IMR-90 (cell line): Measurements from ENCODE around the gene TRIM46. TPM values are rescaled to one million over a fixed set of nuclear protein-coding genes. Genes with fewer than 3 reads are reported as not detected.

Experiments used
- ATAC-seq: fragments of 200-7000 bp; cut with Tn5 transposase; 2 replicates; pipeline ENCODE4 v1.9.1; 2020; ENCODE audit warnings: low read depth, mild to moderate bottlenecking, moderate library complexity
- BruUV-seq: library from RNA; stranded (reverse); fragments of 400-500 nt; replicated peaks from 2 replicates; lab custom pipeline; 2021; lab: Mats Ljungman, UMichigan
- CTCF ChIA-PET: fragments of 300-600 bp; formaldehyde crosslinking; extraction: SDS; loops from one replicate; lab custom pipeline; 2021; ENCODE audit warnings: antibody characterized with exemption; lab: Yijun Ruan, JAX
- POLR2A ChIA-PET: fragments of 300-600 bp; sonication (Branson Sonifier 250); formaldehyde crosslinking; loops from one replicate; lab custom pipeline; 2022; ENCODE audit warnings: antibody characterized with exemption; ENCODE audit not compliant: unreplicated experiment; lab: Charles Lee
- DNase-seq: peaks from one replicate; pipeline ENCODE4 v3.0.0; 2013
- H2AFZ ChIP-seq: replicated peaks from 2 replicates; pipeline ENCODE3; 2013; ENCODE audit warnings: low read length, mild to moderate bottlenecking; ENCODE audit not compliant: poor library complexity
- H2AK5ac ChIP-seq: 2 replicates; pipeline ENCODE4 v1.6.1; 2013; ENCODE audit warnings: low read depth, low read length, inconsistent platforms
- H2AK9ac ChIP-seq: replicated peaks from 2 replicates; pipeline ENCODE3; 2013; ENCODE audit warnings: mild to moderate bottlenecking, low read depth, low read length, moderate library complexity; ENCODE audit not compliant: poor library complexity
- H2BK120ac ChIP-seq: 2 replicates; pipeline ENCODE4 v1.6.1; 2013; ENCODE audit warnings: low read depth, low read length, inconsistent platforms
- H2BK15ac ChIP-seq: 3 replicates; pipeline ENCODE4 v1.6.1; 2013; ENCODE audit warnings: low read depth, low read length, inconsistent platforms
- H2BK20ac ChIP-seq: 2 replicates; pipeline ENCODE4 v1.6.1; 2013; ENCODE audit warnings: low read depth, mild to moderate bottlenecking, inconsistent platforms, low read length, moderate library complexity
- H2BK5ac ChIP-seq: 2 replicates; pipeline ENCODE4 v1.6.1; 2013; ENCODE audit warnings: mild to moderate bottlenecking, low read depth, low read length, inconsistent platforms; ENCODE audit not compliant: poor library complexity, severe bottlenecking
- H3K14ac ChIP-seq: replicated peaks from 2 replicates; pipeline ENCODE4 v1.6.1; 2013; ENCODE audit warnings: low read depth, low read length, inconsistent platforms
- H3K18ac ChIP-seq: 2 replicates; pipeline ENCODE4 v1.6.1; 2013; ENCODE audit warnings: low read depth, low read length, control low read depth
- H3K23ac ChIP-seq: 2 replicates; pipeline ENCODE4 v1.6.1; 2013; ENCODE audit warnings: low read depth, low read length, inconsistent platforms
- H3K27ac ChIP-seq: 2 replicates; pipeline ENCODE4 v1.5.1; 2013; ENCODE audit warnings: mild to moderate bottlenecking, control low read depth, low read length; ENCODE audit not compliant: insufficient read depth
- H3K27me3 ChIP-seq: 2 replicates; pipeline ENCODE4 v1.6.1; 2013; ENCODE audit warnings: low read length; ENCODE audit not compliant: control insufficient read depth, insufficient read depth
- H3K36me3 ChIP-seq: 2 replicates; pipeline ENCODE4 v1.6.1; 2013; ENCODE audit warnings: low read length, mixed read lengths; ENCODE audit not compliant: control insufficient read depth, insufficient read depth
- H3K4ac ChIP-seq: 2 replicates; pipeline ENCODE4 v1.6.1; 2013; ENCODE audit warnings: low read depth, low read length, inconsistent platforms
- H3K4me1 ChIP-seq: 2 replicates; pipeline ENCODE4 v1.6.1; 2013; ENCODE audit warnings: low read length, mixed read lengths; ENCODE audit not compliant: control insufficient read depth, insufficient read depth
- H3K4me2 ChIP-seq: 2 replicates; pipeline ENCODE4 v1.6.1; 2013; ENCODE audit warnings: low read depth, mild to moderate bottlenecking, control low read depth, low read length, moderate library complexity
- H3K4me3 ChIP-seq: 2 replicates; pipeline ENCODE4 v1.5.1; 2013; ENCODE audit warnings: low read depth, mild to moderate bottlenecking, control low read depth, low read length, moderate library complexity; ENCODE audit not compliant: insufficient read depth
- H3K56ac ChIP-seq: 2 replicates; pipeline ENCODE4 v1.6.1; 2013; ENCODE audit warnings: low read length, inconsistent platforms; ENCODE audit not compliant: insufficient read depth; ENCODE audit errors: extremely low read depth
- H3K79me1 ChIP-seq, 2 experiments: 2 replicates each; pipeline ENCODE4 v1.6.1; 2013; ENCODE audit warnings: low read length in 2 of 2, inconsistent platforms in 1 of 2, low read depth in 1 of 2
- H3K9ac ChIP-seq: 2 replicates; pipeline ENCODE4 v1.6.1; 2013; ENCODE audit warnings: low read depth, low read length, control low read depth
- H3K9me1 ChIP-seq: 2 replicates; pipeline ENCODE4 v1.6.1; 2013; ENCODE audit warnings: low read length, inconsistent platforms; ENCODE audit not compliant: insufficient read depth
- H3K9me3 ChIP-seq: 2 replicates; pipeline ENCODE4 v1.6.1; 2013; ENCODE audit warnings: low read length; ENCODE audit not compliant: control insufficient read depth, insufficient read depth
- H4K20me1 ChIP-seq: 2 replicates; pipeline ENCODE4 v1.6.1; 2013; ENCODE audit warnings: low read length, inconsistent platforms; ENCODE audit not compliant: insufficient read depth
- H4K5ac ChIP-seq: 2 replicates; pipeline ENCODE4 v1.6.1; 2013; ENCODE audit warnings: mild to moderate bottlenecking, low read depth, low read length, control low read depth
- H4K8ac ChIP-seq, 2 experiments: 2 replicates each; pipeline ENCODE4 v1.6.1; 2013; ENCODE audit warnings: low read depth in 2 of 2, low read length in 2 of 2, control low read depth in 1 of 2, inconsistent platforms in 1 of 2
- H4K91ac ChIP-seq: 2 replicates; pipeline ENCODE4 v1.6.1; 2013; ENCODE audit warnings: low read depth, low read length, inconsistent platforms; ENCODE audit not compliant: insufficient read depth
- CEBPB ChIP-seq: IDR thresholded peaks from 2 replicates; pipeline ENCODE4 v1.6.1; 2012; ENCODE audit warnings: low read depth, low read length, improper control_type of control experiment
- CTCF ChIP-seq: conservative IDR thresholded peaks from 2 replicates; pipeline ENCODE4 v1.5.1; 2012; ENCODE audit warnings: mild to moderate bottlenecking, low read depth, low read length, improper control_type of control experiment
- ELK1 ChIP-seq: fragments of 150-350 bp; IDR thresholded peaks from 2 replicates; pipeline ENCODE4 v1.6.1; 2016; ENCODE audit warnings: low read depth, mild to moderate bottlenecking, low read length, moderate library complexity, borderline replicate concordance
- FOS ChIP-seq: fragments of 150-350 bp; IDR thresholded peaks from 2 replicates; pipeline ENCODE4 v1.6.1; 2016; ENCODE audit warnings: low read depth, low read length
- MAFK ChIP-seq: IDR thresholded peaks from 2 replicates; pipeline ENCODE4 v1.6.1; 2012; ENCODE audit warnings: low read depth, low read length, improper control_type of control experiment
- MXI1 ChIP-seq: IDR thresholded peaks from 2 replicates; pipeline ENCODE4 v1.6.1; 2012; ENCODE audit warnings: low read depth, mild to moderate bottlenecking, low read length, moderate library complexity, borderline replicate concordance
- NFE2L2 ChIP-seq: fragments of 150-350 bp; IDR thresholded peaks from 2 replicates; pipeline ENCODE4 v1.6.1; 2016; ENCODE audit warnings: low read depth, mild to moderate bottlenecking, low read length
- POLR2A ChIP-seq: IDR thresholded peaks from 2 replicates; pipeline ENCODE4 v1.6.1; 2012; ENCODE audit warnings: mild to moderate bottlenecking, low read depth, low read length
- RAD21 ChIP-seq: IDR thresholded peaks from 2 replicates; pipeline ENCODE4 v1.6.1; 2012; ENCODE audit warnings: low read length, improper control_type of control experiment
- RCOR1 ChIP-seq: IDR thresholded peaks from 2 replicates; pipeline ENCODE4 v1.6.1; 2012; ENCODE audit warnings: mild to moderate bottlenecking, low read length, improper control_type of control experiment; ENCODE audit not compliant: insufficient replicate concordance
- RFX5 ChIP-seq: IDR thresholded peaks from 2 replicates; pipeline ENCODE4 v1.8.0; 2012; ENCODE audit warnings: low read depth, mild to moderate bottlenecking, low read length, moderate library complexity
- SMC3 ChIP-seq: fragments of 150-350 bp; IDR thresholded peaks from 2 replicates; pipeline ENCODE4 v1.6.1; 2016; ENCODE audit warnings: low read depth, mild to moderate bottlenecking, antibody characterized with exemption, low read length, moderate library complexity
- USF2 ChIP-seq: fragments of 150-350 bp; IDR thresholded peaks from 2 replicates; pipeline ENCODE4 v1.6.1; 2017; ENCODE audit warnings: mild to moderate bottlenecking, antibody characterized with exemption, low read length, low read depth
- WGBS, 2 experiments: methylation state at CpG; one replicate each; pipeline versions ENCODE4 v1.1.5 to v1.1.7; 2013; ENCODE audit warnings: missing lambda C conversion rate in 2 of 2; ENCODE audit not compliant: insufficient read length in 1 of 2; ENCODE audit errors: extremely low coverage in 2 of 2; 5-methylcytosine and 5-hydroxymethylcytosine counted together
- dilution Hi-C: fragments of 300-500 bp; cut with HindIII; formaldehyde crosslinking; loops from one replicate; pipeline ENCODE4 v1.14.3; 2018; ENCODE audit warnings: low sequenced_read_pairs; ENCODE audit not compliant: unreplicated experiment
- in situ Hi-C: fragments of 300-500 bp; cut with MboI; formaldehyde crosslinking; loops from 3 replicates; pipeline ENCODE4 v1.14.3; 2019; ENCODE audit warnings: low sequenced_read_pairs, inconsistent platforms, mixed read lengths
- intact Hi-C: fragments of 100-400 bp; cut with micrococcal nuclease; formaldehyde crosslinking; loops from 2 replicates; pipeline ENCODE4 v1.10.0; 2022
- polyA plus RNA-seq, 3 experiments: library from polyadenylated mRNA; depleted of rRNA; stranded (reverse); fragments of >200 nt; gene quantifications; 2 replicates each; pipeline ENCODE4 v1.2.3, GENCODE V29; 2012; ENCODE audit warnings: low replicate concordance in 1 of 3
- total RNA-seq: library from RNA; depleted of rRNA; stranded (reverse); fragments of >200 nt; gene quantifications from 2 replicates; pipeline ENCODE4 v1.2.3, GENCODE V29; 2012

The TRIM46 gene
- total and polyA plus RNA-seq, 2 of the 4 experiments (the other 2 are of a cell fraction) = 2.3 to 6.2 TPM

- Histone ChIP-seq H3K4me1 (no peaks in the 10 kb centered on the region), H3K4ac (no peak overlapping the region), H3K79me1 (no peaks in the 10 kb centered on the region), H2BK5ac (no peak overlapping the region), H3K9me3 (no peaks in the 10 kb centered on the region), H2AK9ac (no peak overlapping the region), H3K9ac (no peak overlapping the region), H3K23ac (no peak overlapping the region), H3K14ac (no peak overlapping the region), H2BK20ac (no peak overlapping the region), H3K4me2 (no peak overlapping the region), H3K36me3 (peaks cover 8% of the 10 kb centered on the region; the same call in 1 of the 2 replicates), H3K4me3 (no peak overlapping the region), H3K18ac (no peak overlapping the region), H2BK15ac (no peak overlapping the region), H2BK120ac (no peak overlapping the region), H4K5ac (no peak overlapping the region), H4K8ac (no peak overlapping the region), H3K27ac (no peak overlapping the region), H3K27me3 (no peaks in the 10 kb centered on the region), H2AFZ (peak overlapping the region; percentile 32), H3K9me1 (peaks cover 2% of the 10 kb centered on the region; the same call in 1 of the 2 replicates), H4K20me1 (no peaks in the 10 kb centered on the region), H4K91ac (no peak overlapping the region), H2AK5ac (no peak overlapping the region), H3K56ac (no peak overlapping the region)
- in situ Hi-C loops = no loop called here
- DNase-seq (no peak), ATAC-seq (no peak)
- intact Hi-C loops = no loop called here
- TF ChIP-seq ELK1 (no peak), RCOR1 (no peak), NFE2L2 (no peak), MXI1 (no peak), FOS (no peak), CTCF (no peak), CEBPB (no peak), RFX5 (no peak), MAFK (no peak), POLR2A (no peak), SMC3 (no peak), USF2 (no peak), RAD21 (no peak)
- no TSS peak for BruUV-seq
- ChIA-PET POLR2A (no interaction called here), CTCF (no interaction called here)
- WGBS, 2 experiments = 56% methylated on average over 9 of the region's 16 CpGs; no CpG with 5 or more reads in 1 of the 2 experiments
- dilution Hi-C loops = no loop called here
These were observed 13.8 kb downstream of the TRIM46 start for GRCh38 chr1:155187456-155187891.
